ENCODE results near the gene PDE11A. TPM values are rescaled to one million over a fixed set of nuclear protein-coding genes. Genes with fewer than 3 reads are reported as not detected.
A peak's percentile ranks its signal among the peaks of the same experiment; 100 is the strongest.

PDE11A gene
- total RNA-seq, 6 experiments from 2014 or later, result 1.2 to 9.4 (median 6.3) TPM

GRCh38 chr2:177617849-177618248, 454.7 kb downstream of the PDE11A start:
- TF ChIP-seq POLR2A (IDR thresholded peaks at IDR 0.05) (no peak), CTCF (IDR thresholded peaks at IDR 0.05) (no peak)
- Histone ChIP-seq H3K27me3 (no peaks in the 10 kb centered on the region), H3K36me3 (no peaks in the 10 kb centered on the region), H3K4me1 (peaks cover 0 to 3% (median 0%) of the 10 kb centered on the region in 4 donors), H3K4me3 (peak overlapping the region; percentile 60 to 87 (median 63)), H3K9me3 (no peaks in the 10 kb centered on the region), H3K27ac (no peak overlapping the region)
- ATAC-seq, result no peak
- 71% methylated on average over 2 of the region's 9 CpGs for WGBS (ENCODE audit: insufficient coverage, low coverage, low lambda C conversion rate, missing lambda C conversion rate)
- DNase-seq, result no peak
- intact Hi-C loops (cut with DNase I), result no loop called here

- Histone ChIP-seq H3K4me1 (peaks cover 0 to 3% (median 0%) of the 10 kb centered on the region in 4 donors), H3K27ac (no peak overlapping the region), H3K4me3 (no peak overlapping the region), H3K27me3 (no peaks in the 10 kb centered on the region), H3K36me3 (no peaks in the 10 kb centered on the region), H3K9me3 (no peaks in the 10 kb centered on the region)
- intact Hi-C loops (cut with DNase I), result no loop called here
- no peak for DNase-seq
- 72% methylated on average over 2 of the region's 3 CpGs for WGBS (ENCODE audit: insufficient coverage, low coverage, low lambda C conversion rate, missing lambda C conversion rate)
- no peak for TF ChIP-seq POLR2A (IDR thresholded peaks at IDR 0.05)
- no peak for TF ChIP-seq CTCF (IDR thresholded peaks at IDR 0.05)
- ATAC-seq, result no peak
These were observed 455.8 kb downstream of the PDE11A start for GRCh38 chr2:177616731-177617130.

- no peak for DNase-seq
- 66% methylated on average over 4 of the region's 4 CpGs for WGBS (ENCODE audit: insufficient coverage, low coverage, low lambda C conversion rate, missing lambda C conversion rate)
- peaks cover 0 to 3% (median 0%) of the 10 kb centered on the region in 4 donors for H3K4me1 ChIP-seq
These were observed 456.5 kb downstream of the PDE11A start for GRCh38 chr2:177616066-177616465.

GRCh38 chr2:177612659-177613058, 459.9 kb downstream of the PDE11A start:
- no peak for TF ChIP-seq CTCF (IDR thresholded peaks at IDR 0.05)
- no peak for TF ChIP-seq POLR2A (IDR thresholded peaks at IDR 0.05)
- 92% methylated on average over 4 of the region's 4 CpGs for WGBS (ENCODE audit: insufficient coverage, low coverage, low lambda C conversion rate, missing lambda C conversion rate)

More at GRCh38 chr2:177616066-177616465, 456.5 kb downstream of the PDE11A start:
- no peaks in the 10 kb centered on the region for H3K27me3 ChIP-seq
- no peak overlapping the region for H3K4me3 ChIP-seq
- intact Hi-C loops (cut with DNase I), result no loop called here
- H3K36me3 ChIP-seq, result no peaks in the 10 kb centered on the region
- H3K9me3 ChIP-seq, result no peaks in the 10 kb centered on the region
- ATAC-seq, result no peak
- H3K27ac ChIP-seq, result no peak overlapping the region
- no peak for TF ChIP-seq POLR2A (IDR thresholded peaks at IDR 0.05)
- TF ChIP-seq CTCF (IDR thresholded peaks at IDR 0.05), result no peak

More at GRCh38 chr2:177612659-177613058, 459.9 kb downstream of the PDE11A start:
- Histone ChIP-seq H3K36me3 (no peaks in the 10 kb centered on the region), H3K27ac (no peak overlapping the region), H3K4me1 (no peaks in the 10 kb centered on the region), H3K27me3 (no peaks in the 10 kb centered on the region), H3K9me3 (no peaks in the 10 kb centered on the region), H3K4me3 (no peak overlapping the region)
- intact Hi-C loops (cut with DNase I), result no loop called here
- no peak for ATAC-seq
- DNase-seq, result no peak
